Measurements from ENCODE around the gene CYP26B1. TPM values are rescaled to one million over a fixed set of nuclear protein-coding genes. Genes with fewer than 3 reads are reported as not detected.

CYP26B1 gene
- total RNA-seq, 1 donor from 2014 or later = 1,322 TPM

GRCh38 chr2:72130659-72131360, 16.9 kb downstream of the CYP26B1 start:
- Mint-ChIP-seq H3K4me1 (peaks cover 66% of the 10 kb centered on the region), H3K4me3 (no peak overlapping the region), H3K27me3 (ENCODE audit: low read depth) (no peaks in the 10 kb centered on the region), H3K27ac (peak overlapping the region; percentile 96), H3K36me3 (peaks cover 31% of the 10 kb centered on the region), H3K9me3 (no peaks in the 10 kb centered on the region)
- peak in 1 of 2 experiments; percentile 38 for DNase-seq (ENCODE audit: low spot score in 2 of 2, unreplicated experiment in 2 of 2)
- TF ChIP-seq CTCF (IDR thresholded peaks at IDR 0.05; ENCODE audit: unreplicated experiment) = no peak

DNA sequence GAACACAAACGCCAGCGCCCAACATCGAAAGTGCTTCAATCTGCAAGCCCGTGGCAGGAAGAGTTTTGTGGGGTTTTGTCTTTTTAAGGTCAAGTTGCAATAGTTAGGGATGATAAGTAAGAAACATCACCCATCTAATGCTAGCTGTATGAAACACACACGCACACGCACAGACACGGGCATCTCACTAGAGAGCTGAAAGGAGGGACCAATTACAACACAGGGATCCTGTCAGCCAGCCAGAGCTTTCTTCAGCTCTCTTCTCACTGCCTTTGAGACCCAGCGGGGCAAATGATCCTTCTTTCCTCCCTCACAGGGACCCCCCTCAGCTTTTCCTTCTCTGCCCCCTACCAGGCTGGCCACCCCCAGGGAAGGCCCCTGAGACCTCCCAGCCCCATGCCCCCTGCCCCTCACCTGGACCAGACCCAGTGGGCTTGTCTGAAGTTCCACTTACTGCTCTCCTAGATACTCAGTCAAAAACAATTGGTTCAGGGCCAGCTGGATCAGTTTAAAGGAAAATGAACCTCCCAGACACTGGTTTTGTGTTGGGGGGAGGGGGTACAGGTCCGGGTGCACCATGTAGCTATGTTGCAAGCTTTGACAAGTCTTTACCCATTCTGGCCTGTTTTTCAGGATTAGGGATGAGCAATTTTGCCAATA, 17.9 kb downstream of the CYP26B1 start:
- H3K4me3 Mint-ChIP-seq = no peak overlapping the region
- peak overlapping the region; percentile 96 for H3K27ac Mint-ChIP-seq
- no peak for DNase-seq (ENCODE audit: low spot score in 2 of 2, unreplicated experiment in 2 of 2)
- H3K27me3 Mint-ChIP-seq (ENCODE audit: low read depth) = no peaks in the 10 kb centered on the region
- H3K9me3 Mint-ChIP-seq = no peaks in the 10 kb centered on the region
- H3K36me3 Mint-ChIP-seq = peaks cover 27% of the 10 kb centered on the region
- no peak for TF ChIP-seq CTCF (IDR thresholded peaks at IDR 0.05; ENCODE audit: unreplicated experiment)
- H3K4me1 Mint-ChIP-seq = peaks cover 56% of the 10 kb centered on the region

- Mint-ChIP-seq H3K27ac (peak overlapping the region; percentile 89), H3K4me1 (peaks cover 49% of the 10 kb centered on the region), H3K9me3 (no peaks in the 10 kb centered on the region), H3K36me3 (peaks cover 27% of the 10 kb centered on the region), H3K4me3 (no peak overlapping the region), H3K27me3 (ENCODE audit: low read depth) (no peaks in the 10 kb centered on the region)
- TF ChIP-seq CTCF (IDR thresholded peaks at IDR 0.05; ENCODE audit: unreplicated experiment) = no peak
- DNase-seq (ENCODE audit: low spot score in 2 of 2, unreplicated experiment in 2 of 2) = peak in 1 of 2 experiments; percentile 43
These were observed 18.8 kb downstream of the CYP26B1 start for GRCh38 chr2:72128843-72129227.

- no peak overlapping the region for H3K4me3 Mint-ChIP-seq
- no peaks in the 10 kb centered on the region for H3K9me3 Mint-ChIP-seq
- H3K4me1 Mint-ChIP-seq = peaks cover 43% of the 10 kb centered on the region
- peak overlapping the region; percentile 89 for H3K27ac Mint-ChIP-seq
- no peak for DNase-seq (ENCODE audit: low spot score in 2 of 2, unreplicated experiment in 2 of 2)
- TF ChIP-seq CTCF (IDR thresholded peaks at IDR 0.05; ENCODE audit: unreplicated experiment) = no peak
- H3K36me3 Mint-ChIP-seq = peaks cover 24% of the 10 kb centered on the region
- no peaks in the 10 kb centered on the region for H3K27me3 Mint-ChIP-seq (ENCODE audit: low read depth)
These were observed 19.4 kb downstream of the CYP26B1 start for GRCh38 chr2:72128059-72128842.

GRCh38 chr2:72127401-72128058, 20.1 kb downstream of the CYP26B1 start:
- peaks cover 6% of the 10 kb centered on the region for H3K9me3 Mint-ChIP-seq

More at GRCh38 chr2:72127401-72128058, 20.1 kb downstream of the CYP26B1 start:
- peak overlapping the region; percentile 89 for H3K27ac Mint-ChIP-seq
- H3K4me3 Mint-ChIP-seq = no peak overlapping the region
- H3K36me3 Mint-ChIP-seq = peaks cover 19% of the 10 kb centered on the region
- TF ChIP-seq CTCF (IDR thresholded peaks at IDR 0.05; ENCODE audit: unreplicated experiment) = no peak
- peaks cover 36% of the 10 kb centered on the region for H3K4me1 Mint-ChIP-seq
- no peaks in the 10 kb centered on the region for H3K27me3 Mint-ChIP-seq (ENCODE audit: low read depth)
- peak in 1 of 2 experiments; percentile 55 for DNase-seq (ENCODE audit: low spot score in 2 of 2, unreplicated experiment in 2 of 2)

Measured in mesothelial cell of epicardium (in vitro differentiated cells).